Ishikawa (cell line): ENCODE measurements around the gene PLK4.

Experiments
- CEBPB ChIP-seq: IDR thresholded peaks from 2 replicates; pipeline ENCODE4 v1.6.1; 2012
- CREB1 ChIP-seq: IDR thresholded peaks from 2 replicates; pipeline ENCODE4 v1.6.1; 2012; ENCODE audit warnings: low read depth
- EGR1 ChIP-seq: IDR thresholded peaks from 2 replicates; pipeline ENCODE4 v1.6.1; 2012
- EP300 ChIP-seq: IDR thresholded peaks from 2 replicates; pipeline ENCODE4 v1.6.1; 2012; ENCODE audit warnings: borderline replicate concordance
- FOXM1 ChIP-seq: IDR thresholded peaks from 2 replicates; pipeline ENCODE4 v1.6.1; 2012; ENCODE audit warnings: low read depth, borderline replicate concordance
- MAX ChIP-seq: IDR thresholded peaks from 2 replicates; pipeline ENCODE4 v1.6.1; 2012
- NFIC ChIP-seq: IDR thresholded peaks from 2 replicates; pipeline ENCODE4 v1.6.1; 2012
- RAD21 ChIP-seq: IDR thresholded peaks from 2 replicates; pipeline ENCODE4 v1.6.1; 2012; ENCODE audit warnings: low read depth
- REST ChIP-seq: IDR thresholded peaks from 2 replicates; pipeline ENCODE4 v1.6.1; 2012; ENCODE audit warnings: low read depth, mild to moderate bottlenecking
- TAF1 ChIP-seq: IDR thresholded peaks from 2 replicates; pipeline ENCODE4 v1.6.1; 2012; ENCODE audit warnings: low read depth, mild to moderate bottlenecking
- TCF12 ChIP-seq: IDR thresholded peaks from 2 replicates; pipeline ENCODE4 v1.6.1; 2012; ENCODE audit warnings: low read depth
- TEAD4 ChIP-seq: IDR thresholded peaks from 2 replicates; pipeline ENCODE4 v1.6.1; 2012
- USF1 ChIP-seq: IDR thresholded peaks from 2 replicates; pipeline ENCODE4 v1.6.1; 2012
- YY1 ChIP-seq: IDR thresholded peaks from 2 replicates; pipeline ENCODE4 v1.6.1; 2012; ENCODE audit warnings: low read depth
- ZBTB7A ChIP-seq: IDR thresholded peaks from 2 replicates; pipeline ENCODE4 v1.6.1; 2012; ENCODE audit warnings: low read depth

PLK4 gene

GRCh38 chr4:127846061-127846460 lies 34.6 kb upstream of the PLK4 start:
- TF ChIP-seq RAD21 (no peak), MAX (no peak), YY1 (no peak), CREB1 (no peak), ZBTB7A (no peak), FOXM1 (no peak), USF1 (no peak), REST (no peak), EGR1 (no peak)

GRCh38 chr4:127846765-127847164 lies 33.9 kb upstream of the PLK4 start:
- TF ChIP-seq ZBTB7A (no peak), CREB1 (no peak), MAX (no peak), USF1 (no peak), NFIC (no peak), EP300 (no peak)

GRCh38 chr4:127849505-127850234 lies 31.0 kb upstream of the PLK4 start:
- TF ChIP-seq EP300 (no peak), FOXM1 (no peak), ZBTB7A (no peak), YY1 (no peak), TAF1 (no peak), CEBPB (no peak), NFIC (no peak)

GRCh38 chr4:127852661-127853060 lies 28.0 kb upstream of the PLK4 start:
- no peak for TF ChIP-seq FOXM1
- TF ChIP-seq CREB1: no peak
- no peak for TF ChIP-seq ZBTB7A
- no peak for TF ChIP-seq TCF12
- TF ChIP-seq MAX: no peak
- no peak for TF ChIP-seq REST
- TF ChIP-seq CEBPB: no peak
- TF ChIP-seq NFIC: no peak
- no peak for TF ChIP-seq RAD21
- no peak for TF ChIP-seq USF1
- TF ChIP-seq EGR1: no peak
- TF ChIP-seq TEAD4: no peak
- no peak for TF ChIP-seq TAF1
- TF ChIP-seq YY1: no peak

GRCh38 chr4:127856196-127856812 lies 24.4 kb upstream of the PLK4 start:
- TF ChIP-seq TCF12 (no peak), USF1 (no peak), CEBPB (no peak)
